Left kidney (tissue), 2 donors: ENCODE measurements around the gene KLHL15. TPM values are rescaled to one million over a fixed set of nuclear protein-coding genes. Genes with fewer than 3 reads are reported as not detected.

Experiments
- DNase-seq: peaks from one replicate; pipeline ENCODE4 v3.0.0-alpha.2; 2013
- polyA plus RNA-seq: library from polyadenylated mRNA; unstranded; fragments of 120-200 nt; gene quantifications from one replicate; pipeline ENCODE4 v1.2.1, GENCODE V29; 2013; ENCODE audit not compliant: insufficient read length

KLHL15 gene
- polyA plus RNA-seq, 1 donor, result 16.4 TPM

DNA sequence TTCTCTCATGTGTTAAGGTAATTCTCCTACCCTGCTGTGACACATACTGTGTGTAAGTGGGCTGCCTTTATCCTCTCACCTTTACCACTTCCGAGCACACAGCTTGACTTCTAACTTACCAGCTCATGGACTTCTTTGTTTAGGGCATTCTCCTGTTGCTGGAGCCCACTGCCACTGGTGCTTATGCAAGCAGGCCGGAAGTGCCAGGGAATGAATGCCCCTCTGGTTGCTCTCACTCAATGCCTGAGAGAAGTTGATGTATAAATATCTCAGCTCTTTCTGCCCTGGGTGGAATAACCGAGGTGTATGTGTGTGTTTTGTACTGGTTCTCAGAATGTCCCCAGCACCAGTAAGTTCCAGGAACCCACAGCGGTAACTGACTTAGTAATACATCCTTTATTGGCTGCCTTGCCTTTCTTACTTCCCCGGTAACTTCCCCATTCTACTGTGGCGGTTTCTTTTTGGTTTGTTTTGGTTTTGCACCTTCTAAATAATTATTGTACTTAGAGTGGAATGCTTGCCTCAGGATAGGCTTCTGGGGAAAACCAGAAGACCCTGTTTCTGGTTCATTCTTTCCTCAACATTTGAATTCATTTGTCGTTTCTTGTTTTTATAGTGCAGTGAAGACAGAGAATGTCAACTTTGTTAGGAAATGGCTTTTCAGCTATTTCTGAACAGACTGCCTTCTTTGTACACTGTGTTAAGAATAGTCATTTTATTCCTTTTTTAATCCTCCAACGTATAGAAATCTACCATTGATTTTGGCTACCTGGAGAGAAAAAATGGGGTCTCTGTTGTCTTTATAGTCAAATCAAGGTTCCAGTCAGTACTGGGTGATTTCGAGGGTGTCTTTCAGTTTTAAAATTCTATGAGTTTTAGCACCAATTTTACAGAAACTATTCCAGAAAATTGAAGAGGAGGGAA lies 73.7 kb downstream of the KLHL15 start:
- DNase-seq, result no peak

DNA sequence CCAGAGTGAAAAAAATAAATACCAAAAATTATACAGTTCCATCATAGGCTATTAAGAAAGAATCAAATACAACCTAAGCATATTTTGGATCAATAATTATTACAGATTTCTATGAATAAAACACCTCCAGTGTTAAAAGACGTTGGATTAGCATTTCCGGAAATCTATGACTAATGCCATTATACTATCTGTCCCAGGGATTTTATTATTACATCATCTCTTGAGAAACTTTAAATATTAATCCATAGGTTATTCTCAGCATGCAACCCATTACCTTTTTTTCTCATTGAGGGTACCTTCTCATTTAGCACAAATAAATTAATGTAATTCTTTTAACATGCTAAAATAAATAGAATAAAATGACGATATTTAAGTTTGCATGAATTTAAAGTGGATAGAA lies 74.6 kb downstream of the KLHL15 start:
- DNase-seq, result no peak

DNA sequence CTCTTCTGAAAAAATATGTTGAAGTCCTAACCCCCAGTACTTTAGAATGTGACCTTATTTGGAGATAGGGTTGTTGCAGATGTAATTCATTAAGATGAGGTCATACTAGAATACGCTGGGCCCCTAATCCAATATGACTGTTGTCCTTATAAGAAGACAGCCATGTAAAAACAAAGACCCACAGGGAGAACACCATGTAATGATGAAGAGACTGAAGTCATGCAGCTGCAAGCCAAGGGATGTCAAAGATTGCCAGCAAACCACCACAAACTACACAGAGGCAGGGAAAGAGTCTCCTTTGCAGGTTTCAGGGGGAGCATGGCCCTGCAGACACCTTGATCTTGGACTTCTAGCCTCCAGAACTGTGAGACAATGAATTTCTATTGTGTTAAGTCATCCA lies 81.8 kb downstream of the KLHL15 start:
- no peak for DNase-seq

DNA sequence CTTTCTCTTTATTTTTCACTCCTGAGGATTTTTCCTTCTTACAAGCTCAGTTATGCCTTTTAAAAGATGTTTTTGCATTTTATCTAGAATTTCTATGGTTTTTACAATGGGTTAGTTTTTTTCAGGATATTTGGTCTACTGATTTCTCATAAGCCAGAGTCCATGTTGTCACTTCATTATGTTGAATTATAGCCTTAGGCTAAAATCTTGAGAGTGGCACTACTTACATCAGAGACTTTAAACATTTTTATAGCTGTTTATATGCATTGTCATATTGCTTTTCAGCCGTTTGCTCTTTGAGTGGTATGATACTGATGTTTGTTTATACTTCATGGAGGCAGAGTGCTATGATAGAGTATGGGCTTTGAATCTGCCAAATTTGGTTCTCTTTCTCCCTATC lies 82.8 kb downstream of the KLHL15 start:
- no peak for DNase-seq

DNA sequence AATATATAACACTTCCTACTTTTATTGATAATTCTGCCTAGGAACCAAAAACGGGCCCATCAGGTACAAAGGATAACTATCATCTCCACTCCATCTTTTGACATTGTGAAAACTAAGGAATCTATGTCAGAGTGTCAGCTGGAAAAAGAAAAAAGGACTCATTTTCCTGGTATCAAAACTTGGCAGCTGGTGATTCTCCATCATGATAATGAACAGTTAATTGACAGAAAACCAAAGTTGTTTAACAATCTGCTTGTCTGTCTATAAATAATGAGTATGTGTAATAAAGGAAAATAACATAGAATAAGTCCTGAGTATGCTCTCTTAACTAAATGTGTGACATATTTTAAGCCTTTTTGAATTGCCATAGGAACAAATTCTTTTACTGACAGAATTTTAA lies 87.8 kb downstream of the KLHL15 start:
- DNase-seq, result no peak

DNA sequence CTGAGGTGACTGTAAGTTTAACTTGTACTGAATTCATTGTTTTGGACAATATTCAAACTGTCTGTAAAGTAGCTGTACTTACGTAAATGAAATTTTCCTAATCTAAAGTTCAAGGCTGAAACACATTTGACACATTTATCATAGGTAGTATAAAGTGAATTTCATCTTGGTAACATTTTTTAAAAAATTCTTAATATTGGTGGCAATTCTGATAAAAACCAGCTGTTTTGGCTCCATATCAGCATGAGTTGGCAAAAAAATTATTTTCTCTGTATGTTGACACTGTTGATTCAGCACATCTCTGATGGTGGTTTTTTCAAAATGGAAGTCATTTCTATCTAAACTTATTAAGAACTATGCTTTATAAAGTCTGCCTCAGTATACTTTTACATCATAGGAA lies 88.3 kb downstream of the KLHL15 start:
- no peak for DNase-seq

DNA sequence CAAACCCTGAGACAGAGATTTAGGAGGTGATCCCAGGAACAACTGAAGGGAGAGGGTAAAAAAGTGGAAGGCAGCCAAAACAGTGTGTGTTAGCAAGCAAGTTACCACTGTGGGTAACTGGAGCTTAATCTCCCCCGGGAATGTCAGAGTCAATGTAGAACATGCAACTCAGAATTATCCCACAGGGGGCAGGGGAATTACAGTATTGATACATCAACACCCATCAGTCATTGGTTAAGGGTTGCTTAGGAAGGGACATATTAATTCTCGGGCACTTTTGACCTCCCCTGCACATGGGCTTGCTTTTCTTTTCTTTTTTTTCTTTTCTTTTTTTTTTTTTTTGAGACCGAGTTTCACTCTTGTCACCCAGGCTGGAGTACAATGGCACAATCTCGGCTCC lies 89.9 kb downstream of the KLHL15 start:
- DNase-seq, result no peak

DNA sequence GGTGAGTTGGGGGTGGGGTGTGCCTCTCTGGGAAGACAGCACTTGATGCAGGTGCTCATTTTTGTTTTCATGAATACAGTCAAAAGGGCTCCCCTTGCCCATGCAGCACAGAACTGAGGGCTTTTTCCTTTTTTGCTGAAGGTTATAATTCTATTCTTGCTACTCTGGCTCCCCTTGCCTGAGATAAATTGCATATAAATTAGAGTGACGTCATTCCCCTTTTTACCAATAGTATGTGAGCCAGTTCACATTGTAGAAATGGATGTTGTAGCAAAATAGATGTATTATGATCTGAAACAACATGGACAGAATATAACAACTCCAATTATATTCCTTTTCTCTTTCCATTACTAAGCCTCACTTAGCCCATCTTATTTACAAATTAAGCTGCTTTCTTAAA lies 90.8 kb downstream of the KLHL15 start:
- no peak for DNase-seq

DNA sequence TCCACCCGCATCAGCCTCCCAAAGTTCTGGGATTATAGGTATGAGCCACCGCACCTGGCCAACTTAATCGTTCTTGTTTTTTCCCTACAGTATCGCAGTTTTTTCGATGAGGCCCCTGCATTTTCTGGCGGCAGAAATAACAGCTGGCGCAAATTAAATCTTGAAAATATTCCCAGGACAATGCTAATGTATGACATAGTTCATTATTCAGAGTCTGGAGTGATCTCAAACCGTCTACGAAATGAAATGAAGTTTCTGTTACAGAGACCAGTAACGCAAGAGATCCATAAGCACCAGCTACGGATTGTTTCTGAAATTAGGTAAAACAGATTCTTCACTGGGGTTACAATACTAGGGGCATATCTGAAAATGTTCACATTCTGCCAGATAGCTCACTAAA lies 91.9 kb downstream of the KLHL15 start:
- no peak for DNase-seq

Other genes with a start within 250 kb of the KLHL15 start
- gene SAT1, start 244.0 kb downstream of the KLHL15 start, polyA plus RNA-seq, result 248 TPM
- gene APOO, start 119.2 kb downstream of the KLHL15 start, polyA plus RNA-seq, result 40.7 TPM
- gene CXorf58, start 119.2 kb downstream of the KLHL15 start, polyA plus RNA-seq, result 0.43 TPM
- gene EIF2S3, start 27.8 kb upstream of the KLHL15 start, polyA plus RNA-seq, result 231 TPM
- 36.1 TPM for gene ZFX, start 122.5 kb upstream of the KLHL15 start, polyA plus RNA-seq